A204.1 (cell line): ENCODE data around the gene ZNF263.

ENCODE experiments used
- FAIRE-seq: peaks from 2 replicates; lab custom pipeline; 2012; peaks lifted over from hg19 to GRCh38; lab: Jason Lieb, UNC

ZNF263 gene

DNA sequence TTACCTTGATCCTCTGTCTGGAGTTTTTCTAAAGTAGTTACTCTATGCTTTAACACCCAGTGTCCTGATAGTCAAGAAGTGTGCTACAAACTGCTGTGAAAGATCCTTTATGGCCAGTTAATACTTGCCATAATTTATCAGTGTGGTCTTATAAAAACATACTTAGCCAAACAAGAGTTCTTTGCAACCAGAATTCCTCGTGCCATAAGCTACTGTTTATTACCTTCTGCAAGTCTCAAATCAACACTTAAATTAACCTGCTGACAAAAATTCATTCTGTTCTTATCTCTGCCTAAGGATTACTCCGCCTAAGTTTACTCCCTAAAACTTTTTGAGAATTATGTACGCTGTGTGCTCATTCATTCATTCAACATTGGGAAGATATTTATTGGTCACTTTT lies 44.8 kb downstream of the ZNF263 start:
- no peak for FAIRE-seq

DNA sequence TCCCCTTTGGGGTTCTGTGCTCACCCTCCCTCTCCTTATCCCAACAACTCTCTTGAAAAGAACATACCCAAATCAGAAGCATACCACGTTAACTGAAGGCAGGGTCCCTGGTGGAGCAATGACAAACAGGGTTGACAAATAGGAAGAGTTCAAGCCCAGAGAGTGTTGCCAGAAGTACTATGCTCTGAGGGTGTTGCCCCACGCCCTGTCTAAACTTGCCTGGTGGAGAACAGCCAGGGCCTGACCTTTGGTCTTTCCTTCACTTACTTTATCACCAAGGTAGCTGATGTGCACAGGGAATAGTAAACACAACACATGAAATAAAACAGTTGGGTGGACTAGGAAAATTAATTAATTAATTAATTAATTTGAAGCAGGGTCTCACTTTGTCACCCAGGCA lies 45.4 kb downstream of the ZNF263 start:
- no peak for FAIRE-seq
